Chondrocyte (in vitro differentiated cells): ENCODE data around the gene TTBK1. TPM values are rescaled to one million over a fixed set of nuclear protein-coding genes. Genes with fewer than 3 reads are reported as not detected.
A peak's percentile ranks its signal among the peaks of the same experiment; 100 is the strongest.

Source experiments
- DNase-seq: peaks from one replicate; pipeline ENCODE4 v3.0.0; 2021; ENCODE audit warnings: mixed read lengths, low spot score
- H3K27ac Mint-ChIP-seq: one replicate; pipeline ENCODE4 v1.8.0; 2021; ENCODE audit warnings: mild to moderate bottlenecking, moderate library complexity, mixed read lengths; ENCODE audit not compliant: unreplicated experiment
- H3K27me3 Mint-ChIP-seq: 2 replicates; pipeline ENCODE4 v1.8.0; 2021; ENCODE audit warnings: low read depth, mixed read lengths
- H3K36me3 Mint-ChIP-seq: 2 replicates; pipeline ENCODE4 v1.8.0; 2021; ENCODE audit warnings: low read depth, mixed read lengths
- H3K4me1 Mint-ChIP-seq: 2 replicates; pipeline ENCODE4 v1.8.0; 2021; ENCODE audit warnings: low read depth, mild to moderate bottlenecking, mixed read lengths
- H3K4me3 Mint-ChIP-seq: one replicate; pipeline ENCODE4 v1.8.0; 2021; ENCODE audit warnings: mild to moderate bottlenecking, moderate library complexity, mixed read lengths; ENCODE audit not compliant: unreplicated experiment
- H3K9me3 Mint-ChIP-seq: 2 replicates; pipeline ENCODE4 v1.8.0; 2021; ENCODE audit warnings: low read depth, mixed read lengths
- CTCF ChIP-seq: fragments of 200-600 bp; sonication (generic); IDR thresholded peaks from 2 replicates; pipeline ENCODE4 v1.5.0; 2021; ENCODE audit warnings: antibody characterized with exemption, mild to moderate bottlenecking, moderate library complexity
- total RNA-seq: library from RNA; stranded (reverse); gene quantifications from 3 replicates; pipeline ENCODE4 v1.2.1, GENCODE V29; 2021

The TTBK1 gene
- total RNA-seq, 1 donor from 2014 or later, result 0.07 TPM

GRCh38 chr6:43274127-43274915 is 31.0 kb downstream of the TTBK1 start:
- H3K9me3 Mint-ChIP-seq, result no peaks in the 10 kb centered on the region
- H3K27me3 Mint-ChIP-seq, result peaks cover 22% of the 10 kb centered on the region
- H3K4me1 Mint-ChIP-seq, result peaks cover 25% of the 10 kb centered on the region
- DNase-seq, result no peak
- TF ChIP-seq CTCF, result no peak
- H3K27ac Mint-ChIP-seq, result no peak overlapping the region
- no peaks in the 10 kb centered on the region for H3K36me3 Mint-ChIP-seq
- H3K4me3 Mint-ChIP-seq, result no peak overlapping the region

GRCh38 chr6:43274916-43275597 is 31.8 kb downstream of the TTBK1 start:
- Mint-ChIP-seq H3K36me3 (no peaks in the 10 kb centered on the region), H3K27me3 (peaks cover 20% of the 10 kb centered on the region), H3K27ac (no peak overlapping the region)

GRCh38 chr6:43275801-43276576 is 32.7 kb downstream of the TTBK1 start:
- Mint-ChIP-seq H3K9me3 (no peaks in the 10 kb centered on the region), H3K4me1 (peaks cover 18% of the 10 kb centered on the region), H3K36me3 (no peaks in the 10 kb centered on the region), H3K27ac (no peak overlapping the region), H3K27me3 (peaks cover 23% of the 10 kb centered on the region), H3K4me3 (no peak overlapping the region)
- DNase-seq, result no peak
- no peak for TF ChIP-seq CTCF

More at GRCh38 chr6:43274916-43275597, 31.8 kb downstream of the TTBK1 start:
- no peak for DNase-seq
- no peak for TF ChIP-seq CTCF
- Mint-ChIP-seq H3K9me3 (no peaks in the 10 kb centered on the region), H3K4me1 (peaks cover 24% of the 10 kb centered on the region), H3K4me3 (peak overlapping the region; percentile 62)

GRCh38 chr6:43276577-43277305 is 33.5 kb downstream of the TTBK1 start:
- Mint-ChIP-seq H3K36me3 (no peaks in the 10 kb centered on the region), H3K27ac (no peak overlapping the region), H3K4me3 (no peak overlapping the region), H3K27me3 (peaks cover 25% of the 10 kb centered on the region), H3K4me1 (peaks cover 18% of the 10 kb centered on the region), H3K9me3 (no peaks in the 10 kb centered on the region)
- TF ChIP-seq CTCF, result no peak
- no peak for DNase-seq
